GM12891 (cell line): Measurements from ENCODE around the gene TMEM185B. TPM values are rescaled to one million over a fixed set of nuclear protein-coding genes. Genes with fewer than 3 reads are reported as not detected.
A peak's percentile ranks its signal among the peaks of the same experiment; 100 is the strongest.

ENCODE experiments used
- DNase-seq: peaks from one replicate; pipeline ENCODE4 v3.0.0; 2011; ENCODE audit warnings: low spot score; ENCODE audit not compliant: insufficient read length
- FAIRE-seq: peaks from 2 replicates; lab custom pipeline; 2011; peaks lifted over from hg19 to GRCh38; lab: Jason Lieb, UNC
- PAX5 ChIP-seq: IDR thresholded peaks from 2 replicates; pipeline ENCODE4 v1.6.1; 2011; ENCODE audit warnings: low read length, moderate library complexity, mild to moderate bottlenecking; ENCODE audit not compliant: insufficient read depth, severe bottlenecking
- POLR2A ChIP-seq: IDR thresholded peaks from 2 replicates; pipeline ENCODE4 v1.6.1; 2011; ENCODE audit warnings: low read depth, low read length, control low read depth
- POLR2AphosphoS5 ChIP-seq: IDR thresholded peaks from 2 replicates; pipeline ENCODE4 v1.6.1; 2011; ENCODE audit warnings: low read depth, low read length, control low read depth
- POU2F2 ChIP-seq: IDR thresholded peaks from 2 replicates; pipeline ENCODE4 v1.6.1; 2011; ENCODE audit warnings: low read depth, mild to moderate bottlenecking, control low read depth, low read length, moderate library complexity
- SPI1 ChIP-seq: IDR thresholded peaks from 2 replicates; pipeline ENCODE4 v1.6.1; 2011; ENCODE audit warnings: low read depth, low read length, control low read depth
- TAF1 ChIP-seq: IDR thresholded peaks from 2 replicates; pipeline ENCODE4 v1.6.1; 2011; ENCODE audit warnings: low read depth, low read length, control low read depth
- polyA plus RNA-seq: library from polyadenylated mRNA; unstranded; fragments of >200 nt; gene quantifications from one replicate; pipeline ENCODE4 v1.2.1, GENCODE V29; 2012; ENCODE audit warnings: low read depth, missing spikeins, inconsistent platforms; ENCODE audit not compliant: missing spikeins

Gene TMEM185B
- polyA plus RNA-seq, result 6.5 TPM

DNA sequence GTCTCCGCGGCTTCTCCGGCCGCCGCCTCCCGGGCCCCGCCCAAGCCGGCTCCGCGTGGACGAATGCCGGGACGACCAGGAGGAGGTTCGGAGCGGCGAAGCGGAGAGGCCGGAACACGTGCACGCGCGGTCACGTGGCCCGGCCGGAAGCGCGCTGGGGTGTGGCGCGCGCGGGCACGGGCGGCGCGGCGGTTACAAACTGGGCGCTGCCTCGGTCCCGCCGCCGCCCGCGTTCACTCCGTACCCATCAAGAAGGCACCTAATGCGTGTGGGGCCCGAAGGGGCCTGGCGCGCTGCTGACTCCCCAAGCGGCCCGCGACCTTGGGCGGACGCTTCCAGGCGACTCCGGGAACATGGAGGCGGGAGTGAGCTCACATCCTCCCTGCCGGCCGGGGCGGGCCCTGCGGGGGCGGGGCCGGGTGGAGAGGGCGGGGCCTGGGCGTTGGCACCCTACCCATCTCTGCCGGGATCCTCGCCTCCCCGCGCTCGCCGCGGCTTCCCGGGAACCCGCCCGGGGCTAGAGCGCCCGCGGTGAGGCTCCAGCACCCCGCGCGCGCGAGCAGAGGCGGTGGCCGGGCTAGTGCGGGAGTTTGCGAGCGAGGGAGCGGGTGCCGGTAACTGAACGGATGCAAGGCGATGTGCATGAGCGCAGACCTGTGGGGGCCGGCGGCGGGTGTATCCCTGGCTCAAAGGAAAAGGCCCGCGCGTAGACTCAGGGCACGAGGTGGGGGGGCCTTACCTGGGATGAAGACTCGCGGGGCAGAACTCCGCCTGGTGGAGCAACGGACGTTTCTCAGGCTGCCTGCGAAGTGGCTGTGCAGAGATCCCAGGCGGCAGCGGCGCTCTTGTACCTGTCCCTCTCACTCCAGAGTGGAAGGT, at the start of gene TMEM185B:
TSS of gene TMEM185B (minus strand) at position 367 of the 879 bp plus-strand sequence. CDS start 424 bp downstream, outside the sequence.
- DNase-seq, result peak; percentile 94
- FAIRE-seq, result peak; percentile 97

DNA sequence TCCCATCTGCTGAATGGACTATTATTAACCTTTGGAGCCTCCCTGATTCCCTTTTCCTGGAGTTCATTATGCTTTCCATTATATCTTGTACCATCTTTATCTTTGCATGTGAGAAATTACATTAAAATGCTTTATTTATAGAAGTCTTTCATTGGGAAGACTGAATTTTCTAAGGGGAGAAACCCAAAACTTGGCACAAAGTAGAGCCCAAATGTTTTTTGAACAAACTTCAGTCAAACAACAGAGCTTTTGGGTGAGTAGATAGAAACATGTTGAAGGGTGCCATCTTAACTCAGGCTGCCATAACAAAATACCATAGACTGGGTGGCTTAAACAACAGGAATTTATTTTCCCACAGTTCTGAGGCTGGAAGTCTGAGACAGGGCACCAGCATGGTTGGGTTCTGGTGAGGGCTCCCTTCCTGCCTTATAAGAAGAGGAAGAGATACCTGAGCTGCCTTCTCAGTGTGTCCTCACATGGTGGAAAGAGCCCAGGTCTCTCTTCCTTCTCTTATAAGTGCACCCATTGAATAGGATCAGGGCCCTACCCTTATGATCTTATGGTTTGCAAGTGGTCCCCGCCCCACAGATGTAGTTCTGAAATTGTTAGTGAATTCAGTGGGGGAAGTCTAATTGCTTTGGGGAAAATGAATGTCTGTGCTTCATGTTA, 48.6 kb upstream of the TMEM185B start:
- FAIRE-seq (no peak), DNase-seq (no peak)
- TF ChIP-seq SPI1 (0 out of 2 replicates have a peak, but pooled peaks have one; percentile 16), PAX5 (no peak)

More for the DNA sequence above, at the start of gene TMEM185B:
- TF ChIP-seq TAF1 (peak; percentile 43; the same call in 1 of the 2 replicates), POLR2A (peak; percentile 69), POU2F2 (no peak), SPI1 (no peak), POLR2AphosphoS5 (peak; percentile 65), PAX5 (peak; percentile 68)

DNA sequence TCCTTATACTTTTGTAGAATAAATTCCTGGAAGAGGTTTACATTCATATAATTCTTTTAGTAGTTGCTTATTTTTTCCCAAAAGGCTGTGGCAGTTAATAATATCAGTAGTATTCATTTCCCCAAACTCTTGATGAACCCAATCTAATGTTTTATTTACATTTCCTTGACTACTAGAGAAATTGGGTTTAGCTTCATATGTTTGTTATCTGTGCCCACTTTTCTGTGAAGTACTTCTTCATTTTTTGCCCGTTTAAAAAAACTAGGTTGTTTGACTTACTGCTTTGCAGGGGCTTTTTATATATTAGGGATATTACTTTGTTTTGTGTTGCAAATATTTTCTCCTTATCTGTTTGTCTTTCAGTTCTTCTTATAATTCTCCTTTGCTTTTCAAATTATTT, 46.6 kb upstream of the TMEM185B start:
- FAIRE-seq (no peak), DNase-seq (no peak)

DNA sequence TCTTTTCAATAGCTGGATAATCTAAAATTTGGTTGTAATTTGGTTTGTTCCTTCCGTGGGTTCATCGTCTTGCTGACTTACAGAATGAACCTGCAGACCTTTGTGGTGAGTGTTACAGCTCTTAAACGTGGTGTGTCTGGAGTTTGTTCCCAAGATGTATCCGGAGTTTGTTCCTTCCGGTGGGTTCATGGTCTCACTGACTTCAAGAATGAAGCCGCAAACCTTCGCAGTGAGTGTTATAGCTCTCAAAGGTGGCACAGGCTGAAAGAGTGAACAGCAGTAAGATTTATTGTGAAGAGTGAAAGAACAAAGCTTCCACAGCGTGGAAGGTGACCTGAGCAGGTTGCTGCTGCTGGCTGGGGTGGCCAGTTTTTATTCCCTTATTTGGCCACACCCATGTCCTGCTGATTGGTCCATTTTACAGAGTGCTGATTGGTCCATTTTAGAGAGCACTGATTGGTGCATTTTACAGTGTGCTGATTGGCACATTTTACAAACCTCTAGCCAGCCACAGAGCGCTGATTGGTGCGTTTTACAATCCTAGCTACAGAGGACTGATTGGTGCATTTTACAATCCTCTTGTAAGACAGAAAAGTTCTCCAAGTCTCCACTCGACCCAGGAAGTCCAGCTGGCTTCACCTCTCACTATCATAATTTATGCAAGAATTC, 46.0 kb upstream of the TMEM185B start:
- no peak for DNase-seq
- no peak for FAIRE-seq
- TF ChIP-seq SPI1, result no peak
- TF ChIP-seq POLR2AphosphoS5, result no peak
- no peak for TF ChIP-seq POU2F2
- TF ChIP-seq PAX5, result no peak
- TF ChIP-seq TAF1, result no peak
- TF ChIP-seq POLR2A, result no peak

More for the DNA sequence above, 46.6 kb upstream of the TMEM185B start:
- TF ChIP-seq PAX5, result no peak
- TF ChIP-seq POU2F2, result no peak
- no peak for TF ChIP-seq POLR2A
- no peak for TF ChIP-seq POLR2AphosphoS5
- no peak for TF ChIP-seq SPI1
- no peak for TF ChIP-seq TAF1

DNA sequence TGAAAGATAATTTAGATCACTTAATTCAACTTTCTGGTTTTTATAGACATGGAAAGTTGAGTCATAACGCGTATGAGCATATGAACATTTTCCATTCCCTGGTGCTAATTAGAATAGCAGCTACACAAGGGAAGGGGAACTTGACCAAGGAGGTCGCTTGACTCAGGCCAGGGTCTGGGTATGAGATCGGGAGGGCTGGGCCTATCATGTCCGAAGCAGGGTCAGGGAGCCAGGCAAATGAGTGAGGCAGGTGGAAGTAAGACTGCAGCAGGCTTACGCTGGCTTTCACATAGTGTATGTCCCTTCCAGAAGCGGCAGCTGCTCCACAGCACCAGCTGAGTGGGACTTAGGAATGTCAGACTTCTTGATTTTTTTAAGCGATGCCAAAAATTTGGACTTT, 44.1 kb upstream of the TMEM185B start:
- FAIRE-seq, result no peak
- no peak for DNase-seq
- TF ChIP-seq TAF1 (no peak), POLR2A (no peak), POLR2AphosphoS5 (no peak), POU2F2 (no peak), SPI1 (no peak), PAX5 (no peak)

GRCh38 chr2:120265006-120265405, 41.8 kb upstream of the TMEM185B start:
- TF ChIP-seq POLR2A (no peak), POU2F2 (no peak), SPI1 (no peak), TAF1 (no peak), PAX5 (no peak), POLR2AphosphoS5 (no peak)
- FAIRE-seq (peak; percentile 89), DNase-seq (no peak)

DNA sequence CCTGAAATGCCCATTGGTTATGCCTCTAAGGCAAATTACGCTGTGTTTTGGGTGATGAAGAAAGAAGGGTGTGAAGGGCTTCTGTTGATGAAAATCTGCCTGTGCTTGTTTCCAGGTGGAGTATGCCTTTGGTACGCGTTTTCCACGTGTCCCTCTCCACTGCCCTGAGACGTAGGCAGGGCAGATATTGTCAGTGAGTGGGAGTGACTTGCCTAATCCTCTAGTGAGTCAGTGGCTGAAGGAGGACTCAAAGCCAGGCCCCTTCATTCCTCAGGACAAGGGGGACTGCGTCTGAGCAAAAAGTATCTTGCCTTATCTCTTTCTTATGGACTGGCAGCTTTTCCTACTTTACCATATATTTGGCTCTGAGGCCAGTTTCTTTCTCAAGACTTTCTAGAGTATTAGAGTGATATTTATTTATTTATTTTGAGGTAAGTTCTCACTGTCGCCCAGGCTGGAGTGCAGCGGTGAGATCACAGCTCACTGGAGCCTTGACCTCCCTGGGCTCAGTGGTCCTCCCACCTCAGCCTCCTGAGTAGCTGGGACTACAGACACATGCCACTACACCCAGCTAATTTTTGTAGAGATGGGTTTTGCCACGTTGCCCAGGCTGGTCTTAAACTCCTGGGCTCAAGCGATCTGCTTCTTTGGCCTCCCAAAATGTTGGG, 39.7 kb upstream of the TMEM185B start:
- DNase-seq, result no peak
- FAIRE-seq, result no peak
- no peak for TF ChIP-seq SPI1
- no peak for TF ChIP-seq POLR2A
- TF ChIP-seq POLR2AphosphoS5, result no peak
- TF ChIP-seq TAF1, result no peak
- TF ChIP-seq PAX5, result no peak
- no peak for TF ChIP-seq POU2F2

DNA sequence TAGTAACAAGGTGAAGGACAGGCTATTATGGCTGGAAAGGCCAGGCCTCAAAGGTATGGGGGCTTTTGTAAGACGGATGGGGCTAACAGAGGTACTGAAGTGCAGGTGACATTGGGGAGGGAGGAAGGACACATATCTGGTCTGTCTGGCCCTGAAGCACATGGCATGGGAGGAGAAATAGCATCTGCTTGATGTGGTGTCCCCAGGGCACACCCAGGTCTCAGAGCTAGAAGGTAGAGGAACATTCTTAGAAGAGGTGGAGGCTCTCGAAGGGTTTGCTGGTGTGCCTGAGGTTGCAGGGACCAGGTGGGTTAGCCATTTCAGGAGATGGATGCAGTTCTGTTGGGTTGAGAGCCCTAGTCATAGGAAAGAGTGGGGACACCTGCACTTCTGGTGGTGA, 39.0 kb upstream of the TMEM185B start:
- FAIRE-seq, result no peak
- TF ChIP-seq POLR2AphosphoS5 (no peak), POU2F2 (no peak), POLR2A (no peak), SPI1 (no peak), PAX5 (no peak), TAF1 (no peak)
- DNase-seq, result no peak
